ENCODE data around the gene F9. TPM values are rescaled to one million over a fixed set of nuclear protein-coding genes. Genes with fewer than 3 reads are reported as not detected.
"Not testable (repeated sequence)": the region's sequence is repeated elsewhere in the genome, so short reads cannot be mapped to it uniquely, and the experiment has no call there.

Gene F9
- total RNA-seq = not detected

- ATAC-seq = no peak
- Mint-ChIP-seq H3K27me3 (ENCODE audit: low read depth) (no peaks in the 10 kb centered on the region), H3K27ac (no peak within 1 kb of the TSS), H3K4me3 (no peak within 1 kb of the TSS), H3K9me3 (ENCODE audit: insufficient read depth) (no peaks in the 10 kb centered on the region), H3K4me1 (ENCODE audit: low read depth) (no peaks in the 10 kb centered on the region), H3K36me3 (ENCODE audit: low read depth) (no peaks in the 10 kb centered on the region)
- POLR2A ChIA-PET = no interaction called here
- CTCF ChIA-PET = no interaction called here
- DNase-seq = no peak
Observed at GRCh38 chrX:139530550-139530949, at the start of gene F9. F9 (plus strand) TSS chrX:139530739; CDS start chrX:139530765, 26 bp downstream.

GRCh38 chrX:139483699-139484098 is 46.8 kb upstream of the F9 start:
- ChIA-PET CTCF (no interaction called here), POLR2A (no interaction called here)
- Mint-ChIP-seq H3K36me3 (ENCODE audit: low read depth) (no peaks in the 10 kb centered on the region), H3K27me3 (ENCODE audit: low read depth) (no peaks in the 10 kb centered on the region), H3K4me3 (no peak overlapping the region), H3K27ac (no peak overlapping the region), H3K4me1 (ENCODE audit: low read depth) (no peaks in the 10 kb centered on the region), H3K9me3 (ENCODE audit: insufficient read depth) (no peaks in the 10 kb centered on the region)
- DNase-seq (no peak), ATAC-seq (no peak)

GRCh38 chrX:139484591-139484990 is 45.9 kb upstream of the F9 start:
- no peaks in the 10 kb centered on the region for H3K36me3 Mint-ChIP-seq (ENCODE audit: low read depth)
- H3K9me3 Mint-ChIP-seq (ENCODE audit: insufficient read depth) = no peaks in the 10 kb centered on the region
- no peaks in the 10 kb centered on the region for H3K27me3 Mint-ChIP-seq (ENCODE audit: low read depth)
- ATAC-seq = no peak
- POLR2A ChIA-PET = no interaction called here
- no peak for DNase-seq
- no peak overlapping the region for H3K4me3 Mint-ChIP-seq
- no peak overlapping the region for H3K27ac Mint-ChIP-seq
- CTCF ChIA-PET = no interaction called here
- H3K4me1 Mint-ChIP-seq (ENCODE audit: low read depth) = no peaks in the 10 kb centered on the region

GRCh38 chrX:139495324-139495723 is 35.2 kb upstream of the F9 start:
- no peaks in the 10 kb centered on the region for H3K4me1 Mint-ChIP-seq (ENCODE audit: low read depth)
- ATAC-seq = no peak
- DNase-seq = no peak
- no peaks in the 10 kb centered on the region for H3K9me3 Mint-ChIP-seq (ENCODE audit: insufficient read depth)
- POLR2A ChIA-PET = no interaction called here
- no peaks in the 10 kb centered on the region for H3K36me3 Mint-ChIP-seq (ENCODE audit: low read depth)
- no peaks in the 10 kb centered on the region for H3K27me3 Mint-ChIP-seq (ENCODE audit: low read depth)
- no peak overlapping the region for H3K4me3 Mint-ChIP-seq
- no peak overlapping the region for H3K27ac Mint-ChIP-seq
- CTCF ChIA-PET = no interaction called here

GRCh38 chrX:139506333-139506732 is 24.2 kb upstream of the F9 start:
- ATAC-seq = no peak
- no peaks in the 10 kb centered on the region for H3K4me1 Mint-ChIP-seq (ENCODE audit: low read depth)
- no peak overlapping the region for H3K27ac Mint-ChIP-seq
- ChIA-PET POLR2A (no interaction called here), CTCF (no interaction called here)
- no peaks in the 10 kb centered on the region for H3K27me3 Mint-ChIP-seq (ENCODE audit: low read depth)
- no peaks in the 10 kb centered on the region for H3K9me3 Mint-ChIP-seq (ENCODE audit: insufficient read depth)
- DNase-seq = no peak
- no peaks in the 10 kb centered on the region for H3K36me3 Mint-ChIP-seq (ENCODE audit: low read depth)
- H3K4me3 Mint-ChIP-seq = no peak overlapping the region

GRCh38 chrX:139508099-139508498 is 22.4 kb upstream of the F9 start:
- H3K36me3 Mint-ChIP-seq (ENCODE audit: low read depth) = no peaks in the 10 kb centered on the region
- ATAC-seq = no peak
- ChIA-PET CTCF (no interaction called here), POLR2A (no interaction called here)
- H3K27me3 Mint-ChIP-seq (ENCODE audit: low read depth) = no peaks in the 10 kb centered on the region
- DNase-seq = no peak
- no peaks in the 10 kb centered on the region for H3K4me1 Mint-ChIP-seq (ENCODE audit: low read depth)
- no peaks in the 10 kb centered on the region for H3K9me3 Mint-ChIP-seq (ENCODE audit: insufficient read depth)
- no peak overlapping the region for H3K4me3 Mint-ChIP-seq
- no peak overlapping the region for H3K27ac Mint-ChIP-seq

- ATAC-seq (no peak), DNase-seq (no peak)
- Mint-ChIP-seq H3K36me3 (ENCODE audit: low read depth) (no peaks in the 10 kb centered on the region), H3K4me1 (ENCODE audit: low read depth) (no peaks in the 10 kb centered on the region), H3K27ac (no peak overlapping the region), H3K9me3 (ENCODE audit: insufficient read depth) (no peaks in the 10 kb centered on the region), H3K27me3 (ENCODE audit: low read depth) (no peaks in the 10 kb centered on the region), H3K4me3 (no peak overlapping the region)
- ChIA-PET POLR2A (no interaction called here), CTCF (no interaction called here)
Observed at GRCh38 chrX:139518475-139518874, 12.1 kb upstream of the F9 start.

- POLR2A ChIA-PET, DNase-seq: not testable (repeated sequence)
Observed at GRCh38 chrX:139528829-139529228, 1.7 kb upstream of the F9 start.

GRCh38 chrX:139532834-139533233 is 2.3 kb downstream of the F9 start:
- no peak overlapping the region for H3K27ac Mint-ChIP-seq
- H3K4me1 Mint-ChIP-seq (ENCODE audit: low read depth) = no peaks in the 10 kb centered on the region
- H3K4me3 Mint-ChIP-seq = no peak overlapping the region

More at GRCh38 chrX:139528829-139529228, 1.7 kb upstream of the F9 start:
- H3K27ac Mint-ChIP-seq; H3K4me3 Mint-ChIP-seq; H3K36me3 Mint-ChIP-seq (ENCODE audit: low read depth); H3K27me3 Mint-ChIP-seq (ENCODE audit: low read depth); ATAC-seq; CTCF ChIA-PET; H3K4me1 Mint-ChIP-seq (ENCODE audit: low read depth); H3K9me3 Mint-ChIP-seq (ENCODE audit: insufficient read depth): not testable (repeated sequence)

GRCh38 chrX:139533444-139533843 is 2.9 kb downstream of the F9 start:
- H3K9me3 Mint-ChIP-seq (ENCODE audit: insufficient read depth) = no peaks in the 10 kb centered on the region
- no peak overlapping the region for H3K4me3 Mint-ChIP-seq
- no peaks in the 10 kb centered on the region for H3K4me1 Mint-ChIP-seq (ENCODE audit: low read depth)
- POLR2A ChIA-PET = no interaction called here
- CTCF ChIA-PET = no interaction called here
- ATAC-seq (no peak), DNase-seq (no peak)
- no peaks in the 10 kb centered on the region for H3K36me3 Mint-ChIP-seq (ENCODE audit: low read depth)
- H3K27ac Mint-ChIP-seq = no peak overlapping the region
- H3K27me3 Mint-ChIP-seq (ENCODE audit: low read depth) = no peaks in the 10 kb centered on the region

More at GRCh38 chrX:139532834-139533233, 2.3 kb downstream of the F9 start:
- H3K9me3 Mint-ChIP-seq (ENCODE audit: insufficient read depth) = no peaks in the 10 kb centered on the region
- H3K36me3 Mint-ChIP-seq (ENCODE audit: low read depth) = no peaks in the 10 kb centered on the region
- H3K27me3 Mint-ChIP-seq (ENCODE audit: low read depth) = no peaks in the 10 kb centered on the region
- POLR2A ChIA-PET = no interaction called here
- ATAC-seq = no peak
- no peak for DNase-seq
- CTCF ChIA-PET = no interaction called here

GRCh38 chrX:139538907-139539790 is 8.6 kb downstream of the F9 start:
- Mint-ChIP-seq H3K27me3 (ENCODE audit: low read depth) (peaks cover 4% of the 10 kb centered on the region), H3K36me3 (ENCODE audit: low read depth) (no peaks in the 10 kb centered on the region), H3K4me3 (no peak overlapping the region), H3K27ac (no peak overlapping the region), H3K4me1 (ENCODE audit: low read depth) (no peaks in the 10 kb centered on the region), H3K9me3 (ENCODE audit: insufficient read depth) (no peaks in the 10 kb centered on the region)
- POLR2A ChIA-PET = no interaction called here
- CTCF ChIA-PET = no interaction called here
- ATAC-seq (no peak), DNase-seq (no peak)

GRCh38 chrX:139542652-139543051 is 12.1 kb downstream of the F9 start:
- Mint-ChIP-seq H3K27ac (no peak overlapping the region), H3K4me3 (no peak overlapping the region), H3K4me1 (ENCODE audit: low read depth) (no peaks in the 10 kb centered on the region), H3K27me3 (ENCODE audit: low read depth) (peaks cover 4% of the 10 kb centered on the region), H3K9me3 (ENCODE audit: insufficient read depth) (no peaks in the 10 kb centered on the region), H3K36me3 (ENCODE audit: low read depth) (no peaks in the 10 kb centered on the region)
- ATAC-seq = no peak
- no peak for DNase-seq
- ChIA-PET POLR2A (no interaction called here), CTCF (no interaction called here)

- Mint-ChIP-seq H3K4me1 (ENCODE audit: low read depth) (no peaks in the 10 kb centered on the region), H3K9me3 (ENCODE audit: insufficient read depth) (no peaks in the 10 kb centered on the region), H3K4me3 (no peak overlapping the region), H3K27me3 (ENCODE audit: low read depth) (peaks cover 4% of the 10 kb centered on the region), H3K36me3 (ENCODE audit: low read depth) (no peaks in the 10 kb centered on the region), H3K27ac (no peak overlapping the region)
- ChIA-PET CTCF (no interaction called here), POLR2A (no interaction called here)
- DNase-seq (no peak), ATAC-seq (no peak)
Observed at GRCh38 chrX:139543920-139544319, 13.4 kb downstream of the F9 start.

Measured in activated CD8-positive, alpha-beta T cell treated with anti-CD3 and anti-CD28 coated beads, Interleukin-2, amount 10 ng/mL, durations not matched to agents 7 days and 5 days (primary cell).